ENCODE data around the gene EXPH5. TPM values are rescaled to one million over a fixed set of nuclear protein-coding genes. Genes with fewer than 3 reads are reported as not detected.
"Not testable (repeated sequence)": the region's sequence is repeated elsewhere in the genome, so short reads cannot be mapped to it uniquely, and the experiment has no call there.

Gene EXPH5
- total RNA-seq, 2 experiments from 2014 or later: 2.0 to 2.4 TPM

DNA sequence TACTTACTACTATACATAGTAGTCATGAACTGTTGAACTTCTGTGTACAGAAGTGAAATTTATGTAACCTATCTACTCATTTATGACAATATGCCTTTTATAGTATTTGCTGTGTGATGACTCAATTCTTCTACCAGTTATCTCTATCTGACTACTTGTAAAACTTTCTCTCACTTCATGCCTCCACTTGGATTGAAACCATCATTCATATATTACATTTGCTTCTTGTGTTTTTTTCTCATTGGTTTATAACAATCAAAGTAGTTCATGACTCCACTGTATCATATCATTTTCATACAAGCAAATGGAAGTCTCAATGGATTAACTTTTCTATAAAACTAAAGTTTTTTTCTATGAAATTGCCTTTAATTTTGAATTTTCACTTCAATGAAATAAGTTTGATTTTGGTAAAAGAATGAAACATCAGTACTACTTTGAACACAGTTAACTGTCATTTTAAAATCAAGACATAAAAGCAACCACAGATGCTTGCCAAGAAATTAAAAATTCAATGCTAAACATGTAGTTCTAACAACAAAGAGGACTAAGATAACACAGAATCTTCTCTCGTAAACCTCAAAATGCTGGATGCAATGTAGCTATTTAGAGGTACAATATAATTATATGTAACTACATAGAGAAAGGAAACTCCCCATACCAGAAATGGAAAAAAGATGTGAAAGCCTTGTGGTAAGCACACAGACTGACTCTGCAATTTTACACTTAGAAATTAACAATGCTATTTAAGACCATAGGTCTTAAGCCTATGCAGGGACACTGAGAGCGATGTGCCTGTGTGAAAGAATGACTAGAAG is 27.6 kb upstream of the EXPH5 start:
- ATAC-seq (peak; percentile 89), DNase-seq (no peak)
- no peaks in the 10 kb centered on the region for H3K36me3 Mint-ChIP-seq (ENCODE audit: low read depth)
- H3K4me3 Mint-ChIP-seq: no peak overlapping the region
- POLR2A ChIA-PET: no interaction called here
- no peak overlapping the region for H3K27ac Mint-ChIP-seq
- H3K4me1 Mint-ChIP-seq: peaks cover 23% of the 10 kb centered on the region
- CTCF ChIA-PET: interaction anchor here (1.3 kb wide), 1 partner anchor 11 kb away, joined by 5 read pairs; no protein-coding TSS in a partner anchor
- intact Hi-C loops (cut with DNase I, micrococcal nuclease): loop anchor here (1.0 to 2.0 kb wide), 9 partner anchors 28 to 422 kb away; partner anchors contain the start of genes ATM (in 2 of the 2), DDX10 (in 1 of the 2), EXPH5 (in 1 of the 2) and NPAT (in 1 of the 2)
- peaks cover 28% of the 10 kb centered on the region for H3K27me3 Mint-ChIP-seq
- H3K9me3 Mint-ChIP-seq (ENCODE audit: low read depth): no peaks in the 10 kb centered on the region

GRCh38 chr11:108618529-108618928 is 25.0 kb upstream of the EXPH5 start:
- POLR2A ChIA-PET: no interaction called here
- Mint-ChIP-seq H3K4me1 (peaks cover 12% of the 10 kb centered on the region), H3K9me3 (ENCODE audit: low read depth) (no peaks in the 10 kb centered on the region), H3K27me3 (peaks cover 21% of the 10 kb centered on the region), H3K36me3 (ENCODE audit: low read depth) (no peaks in the 10 kb centered on the region), H3K27ac (no peak overlapping the region), H3K4me3 (no peak overlapping the region)
- DNase-seq: no peak
- CTCF ChIA-PET: no interaction called here
- intact Hi-C loops (cut with DNase I, micrococcal nuclease): no loop called here
- no peak for ATAC-seq

DNA sequence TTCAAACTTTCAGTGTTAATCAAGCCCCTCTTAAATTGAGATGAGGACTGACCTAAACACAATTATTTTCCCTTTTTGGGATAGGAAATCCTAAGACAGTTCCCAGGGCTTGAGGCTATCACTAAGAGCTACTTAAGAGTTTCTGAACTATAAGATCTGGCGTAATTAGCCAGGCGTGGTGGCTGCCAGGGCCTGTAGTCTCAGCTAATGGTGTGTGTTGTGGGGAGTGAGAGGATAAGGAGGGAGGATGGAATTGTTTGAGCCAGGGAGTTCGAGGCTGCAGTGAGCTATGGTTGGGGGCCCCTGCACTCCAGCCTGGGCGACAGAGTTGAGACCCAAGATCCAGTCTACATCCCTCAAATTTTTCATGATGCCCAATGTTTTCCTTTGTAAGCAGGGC is 23.5 kb upstream of the EXPH5 start:
- DNase-seq (no peak), ATAC-seq (no peak)
- Mint-ChIP-seq H3K4me3 (no peak overlapping the region), H3K9me3 (ENCODE audit: low read depth) (no peaks in the 10 kb centered on the region), H3K36me3 (ENCODE audit: low read depth) (no peaks in the 10 kb centered on the region), H3K27me3 (peaks cover 16% of the 10 kb centered on the region), H3K27ac (no peak overlapping the region), H3K4me1 (peaks cover 12% of the 10 kb centered on the region)
- POLR2A ChIA-PET: no interaction called here
- intact Hi-C loops (cut with DNase I, micrococcal nuclease): no loop called here
- CTCF ChIA-PET: no interaction called here

- ATAC-seq (no peak), DNase-seq (no peak)
- intact Hi-C loops (cut with DNase I, micrococcal nuclease): no loop called here
- POLR2A ChIA-PET: no interaction called here
- Mint-ChIP-seq H3K27ac (no peak overlapping the region), H3K9me3 (ENCODE audit: low read depth) (no peaks in the 10 kb centered on the region), H3K4me1 (peaks cover 9% of the 10 kb centered on the region), H3K27me3 (peaks cover 14% of the 10 kb centered on the region), H3K36me3 (ENCODE audit: low read depth) (no peaks in the 10 kb centered on the region), H3K4me3 (no peak overlapping the region)
- CTCF ChIA-PET: no interaction called here
Observed at GRCh38 chr11:108616549-108616948, 23.0 kb upstream of the EXPH5 start.

DNA sequence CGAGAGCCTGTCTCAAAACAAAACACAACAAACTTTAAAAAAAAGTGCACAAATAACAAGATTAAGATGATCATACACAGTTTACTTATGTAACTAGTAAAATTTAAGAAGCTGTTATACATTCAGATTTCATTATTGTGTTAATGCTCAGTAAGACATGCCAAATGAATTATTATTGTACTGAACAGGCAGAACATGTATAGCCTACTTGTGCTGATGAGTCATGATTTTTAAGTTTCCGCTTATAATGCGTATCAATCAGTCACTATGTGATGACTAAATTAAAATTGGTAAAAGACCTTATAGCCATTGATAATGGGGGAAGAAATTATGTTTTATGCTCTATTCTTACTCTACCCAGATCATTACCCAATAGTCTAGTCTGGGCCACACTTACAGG is 20.5 kb upstream of the EXPH5 start:
- H3K9me3 Mint-ChIP-seq (ENCODE audit: low read depth): no peaks in the 10 kb centered on the region
- no peak overlapping the region for H3K27ac Mint-ChIP-seq
- H3K4me3 Mint-ChIP-seq: no peak overlapping the region
- POLR2A ChIA-PET: no interaction called here
- ATAC-seq: no peak
- no peaks in the 10 kb centered on the region for H3K36me3 Mint-ChIP-seq (ENCODE audit: low read depth)
- no peak for DNase-seq
- intact Hi-C loops (cut with DNase I, micrococcal nuclease): no loop called here
- H3K4me1 Mint-ChIP-seq: no peaks in the 10 kb centered on the region
- CTCF ChIA-PET: interaction anchor here (0.7 to 1.4 kb wide), 4 partner anchors 12 to 616 kb away, joined by 3 read pairs; no protein-coding TSS in a partner anchor
- H3K27me3 Mint-ChIP-seq: peaks cover 9% of the 10 kb centered on the region

- no peaks in the 10 kb centered on the region for H3K4me1 Mint-ChIP-seq
- H3K27me3 Mint-ChIP-seq: peaks cover 8% of the 10 kb centered on the region
- ATAC-seq: no peak
- no peak overlapping the region for H3K27ac Mint-ChIP-seq
- no peak overlapping the region for H3K4me3 Mint-ChIP-seq
- no peak for DNase-seq
- H3K9me3 Mint-ChIP-seq (ENCODE audit: low read depth): no peaks in the 10 kb centered on the region
- H3K36me3 Mint-ChIP-seq (ENCODE audit: low read depth): no peaks in the 10 kb centered on the region
- CTCF ChIA-PET: interaction anchor here (1.2 kb wide), 1 partner anchor 50 kb away, joined by 3 read pairs; no protein-coding TSS in a partner anchor
- POLR2A ChIA-PET: interaction anchor here (0.5 kb wide), 1 partner anchor 19 kb away, joined by 3 read pairs; no protein-coding TSS in a partner anchor
- intact Hi-C loops (cut with DNase I, micrococcal nuclease): no loop called here
Observed at GRCh38 chr11:108609682-108610081, 16.1 kb upstream of the EXPH5 start.

DNA sequence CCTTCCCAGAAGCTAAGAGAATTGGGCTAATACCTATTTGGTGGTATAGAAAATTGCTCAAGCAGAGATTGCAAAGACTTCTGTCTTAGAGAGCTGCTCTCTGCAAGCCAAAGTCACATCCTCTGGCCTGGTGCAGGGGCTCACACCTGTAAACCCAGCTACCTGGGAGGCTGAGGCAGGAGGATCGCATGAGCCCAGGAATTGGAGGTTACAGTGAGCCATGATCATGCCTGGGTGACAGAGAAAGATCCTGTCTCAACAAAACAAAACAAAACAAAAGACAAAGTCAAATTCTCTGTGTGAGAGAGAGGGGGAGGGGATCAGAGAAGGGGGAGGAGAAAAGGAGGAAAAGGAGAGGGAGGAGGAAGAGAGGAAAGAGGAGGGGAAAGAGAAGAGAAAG is 15.0 kb upstream of the EXPH5 start:
- no peak overlapping the region for H3K4me3 Mint-ChIP-seq
- CTCF ChIA-PET: interaction anchor here (0.7 kb wide), 1 partner anchor 198 kb away, joined by 4 read pairs; no protein-coding TSS in a partner anchor
- POLR2A ChIA-PET: no interaction called here
- H3K4me1 Mint-ChIP-seq: no peaks in the 10 kb centered on the region
- intact Hi-C loops (cut with DNase I, micrococcal nuclease): no loop called here
- no peaks in the 10 kb centered on the region for H3K9me3 Mint-ChIP-seq (ENCODE audit: low read depth)
- DNase-seq (no peak), ATAC-seq (no peak)
- no peaks in the 10 kb centered on the region for H3K36me3 Mint-ChIP-seq (ENCODE audit: low read depth)
- H3K27ac Mint-ChIP-seq: no peak overlapping the region
- peaks cover 13% of the 10 kb centered on the region for H3K27me3 Mint-ChIP-seq

- CTCF ChIA-PET: interaction anchor here (0.6 to 0.9 kb wide), 2 partner anchors 9 to 224 kb away, joined by 3 read pairs; no protein-coding TSS in a partner anchor
- H3K4me3 Mint-ChIP-seq: no peak overlapping the region
- H3K27me3 Mint-ChIP-seq: peaks cover 15% of the 10 kb centered on the region
- no peak for ATAC-seq
- DNase-seq: no peak
- intact Hi-C loops (cut with DNase I, micrococcal nuclease): no loop called here
- H3K36me3 Mint-ChIP-seq (ENCODE audit: low read depth): no peaks in the 10 kb centered on the region
- H3K27ac Mint-ChIP-seq: no peak overlapping the region
- POLR2A ChIA-PET: no interaction called here
- no peaks in the 10 kb centered on the region for H3K9me3 Mint-ChIP-seq (ENCODE audit: low read depth)
- H3K4me1 Mint-ChIP-seq: no peaks in the 10 kb centered on the region
Observed at GRCh38 chr11:108606495-108607160, 13.1 kb upstream of the EXPH5 start.

- H3K9me3 Mint-ChIP-seq (ENCODE audit: low read depth): no peaks in the 10 kb centered on the region
- H3K4me1 Mint-ChIP-seq: no peaks in the 10 kb centered on the region
- H3K27me3 Mint-ChIP-seq: peaks cover 13% of the 10 kb centered on the region
- H3K4me3 Mint-ChIP-seq: no peak overlapping the region
- H3K36me3 Mint-ChIP-seq (ENCODE audit: low read depth): no peaks in the 10 kb centered on the region
- ChIA-PET POLR2A (no interaction called here), CTCF (no interaction called here)
- no peak overlapping the region for H3K27ac Mint-ChIP-seq
- intact Hi-C loops (cut with DNase I, micrococcal nuclease): no loop called here
- DNase-seq (no peak), ATAC-seq (no peak)
Observed at GRCh38 chr11:108606070-108606469, 12.5 kb upstream of the EXPH5 start.

- H3K9me3 Mint-ChIP-seq (ENCODE audit: low read depth); H3K4me1 Mint-ChIP-seq; ATAC-seq; POLR2A ChIA-PET; H3K36me3 Mint-ChIP-seq (ENCODE audit: low read depth); intact Hi-C loops (cut with DNase I, micrococcal nuclease); H3K27ac Mint-ChIP-seq; H3K4me3 Mint-ChIP-seq; DNase-seq: not testable (repeated sequence)
- peaks cover 13% of the 10 kb centered on the region for H3K27me3 Mint-ChIP-seq
- CTCF ChIA-PET: interaction anchor here (1.0 kb wide), 1 partner anchor 52 kb away, joined by 3 read pairs; no protein-coding TSS in a partner anchor
Observed at GRCh38 chr11:108602818-108603217, 9.2 kb upstream of the EXPH5 start.

- CTCF ChIA-PET: no interaction called here
- POLR2A ChIA-PET: no interaction called here
- Mint-ChIP-seq H3K4me1 (no peaks in the 10 kb centered on the region), H3K4me3 (no peak overlapping the region), H3K9me3 (ENCODE audit: low read depth) (no peaks in the 10 kb centered on the region), H3K36me3 (ENCODE audit: low read depth) (no peaks in the 10 kb centered on the region), H3K27ac (no peak overlapping the region), H3K27me3 (peaks cover 11% of the 10 kb centered on the region)
- ATAC-seq: no peak
- DNase-seq: no peak
- intact Hi-C loops (cut with DNase I, micrococcal nuclease): no loop called here
Observed at GRCh38 chr11:108601150-108601549, 7.6 kb upstream of the EXPH5 start.

- H3K4me1 Mint-ChIP-seq: no peaks in the 10 kb centered on the region
- H3K27me3 Mint-ChIP-seq: peaks cover 16% of the 10 kb centered on the region
- intact Hi-C loops (cut with DNase I, micrococcal nuclease): loop anchor here in 1 of 2 experiments (10.0 kb wide), 1 partner anchor 1035 kb away; the partner anchor contains the start of gene ALKBH8
- no peak overlapping the region for H3K27ac Mint-ChIP-seq
- H3K4me3 Mint-ChIP-seq: no peak overlapping the region
- H3K9me3 Mint-ChIP-seq (ENCODE audit: low read depth): no peaks in the 10 kb centered on the region
- no peaks in the 10 kb centered on the region for H3K36me3 Mint-ChIP-seq (ENCODE audit: low read depth)
- ATAC-seq: no peak
- DNase-seq: no peak
- CTCF ChIA-PET: no interaction called here
- POLR2A ChIA-PET: no interaction called here
Observed at GRCh38 chr11:108599978-108600377, 6.4 kb upstream of the EXPH5 start.
